ENCODE measurements around the gene CNTD1. TPM values are rescaled to one million over a fixed set of nuclear protein-coding genes. Genes with fewer than 3 reads are reported as not detected.
"Not testable (repeated sequence)": the region's sequence is repeated elsewhere in the genome, so short reads cannot be mapped to it uniquely, and the experiment has no call there.

Gene CNTD1
- total RNA-seq, 2 donors from 2014 or later = 0.61 TPM; not detected in 1

DNA sequence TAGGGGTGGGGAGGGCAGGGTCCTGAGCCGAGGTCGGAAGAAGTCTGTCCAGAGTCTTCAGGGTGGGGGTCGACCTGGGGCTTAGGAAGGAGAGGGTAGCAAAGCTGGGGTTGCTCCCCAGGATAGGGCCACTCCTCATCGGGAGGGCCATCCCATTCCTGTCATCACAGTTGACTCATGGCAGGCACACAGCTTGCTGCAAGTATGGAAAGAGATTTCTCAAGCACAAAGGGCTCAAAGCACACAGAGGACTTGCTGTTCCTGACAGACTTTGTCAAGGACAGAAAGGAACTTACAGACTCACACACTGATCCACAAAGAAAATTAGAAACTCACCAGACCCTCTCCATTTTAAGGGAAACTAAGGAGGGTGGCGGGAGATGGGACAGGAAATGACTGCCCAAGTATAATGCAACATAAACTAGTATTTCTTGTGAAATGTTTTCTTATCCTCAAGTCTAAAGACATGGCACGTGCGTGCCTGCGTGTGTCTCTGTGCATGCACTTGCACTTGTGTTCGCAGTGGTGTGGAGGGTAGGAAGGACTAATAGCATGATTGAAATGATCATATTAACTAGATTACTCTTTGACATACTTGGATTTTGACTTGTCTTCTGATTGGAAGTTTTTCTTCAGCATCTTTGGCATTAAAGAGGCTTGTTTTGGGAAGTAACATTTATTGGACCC lies 48.1 kb downstream of the CNTD1 start:
- Histone ChIP-seq H3K9me3 (no peaks in the 10 kb centered on the region), H3K27ac (no peak overlapping the region), H3K4me3 (no peak overlapping the region), H3K36me3 (peaks cover 10% of the 10 kb centered on the region), H3K4me1 (no peaks in the 10 kb centered on the region), H3K9ac (ENCODE audit: low read depth in 2 of 2, low read length in 2 of 2) (no peak overlapping the region), H3K27me3 (no peaks in the 10 kb centered on the region)
- TF ChIP-seq, protein P1, sequence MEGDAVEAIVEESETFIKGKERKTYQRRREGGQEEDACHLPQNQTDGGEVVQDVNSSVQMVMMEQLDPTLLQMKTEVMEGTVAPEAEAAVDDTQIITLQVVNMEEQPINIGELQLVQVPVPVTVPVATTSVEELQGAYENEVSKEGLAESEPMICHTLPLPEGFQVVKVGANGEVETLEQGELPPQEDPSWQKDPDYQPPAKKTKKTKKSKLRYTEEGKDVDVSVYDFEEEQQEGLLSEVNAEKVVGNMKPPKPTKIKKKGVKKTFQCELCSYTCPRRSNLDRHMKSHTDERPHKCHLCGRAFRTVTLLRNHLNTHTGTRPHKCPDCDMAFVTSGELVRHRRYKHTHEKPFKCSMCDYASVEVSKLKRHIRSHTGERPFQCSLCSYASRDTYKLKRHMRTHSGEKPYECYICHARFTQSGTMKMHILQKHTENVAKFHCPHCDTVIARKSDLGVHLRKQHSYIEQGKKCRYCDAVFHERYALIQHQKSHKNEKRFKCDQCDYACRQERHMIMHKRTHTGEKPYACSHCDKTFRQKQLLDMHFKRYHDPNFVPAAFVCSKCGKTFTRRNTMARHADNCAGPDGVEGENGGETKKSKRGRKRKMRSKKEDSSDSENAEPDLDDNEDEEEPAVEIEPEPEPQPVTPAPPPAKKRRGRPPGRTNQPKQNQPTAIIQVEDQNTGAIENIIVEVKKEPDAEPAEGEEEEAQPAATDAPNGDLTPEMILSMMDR (IDR thresholded peaks at IDR 0.05) = no peak
- no peak for DNase-seq
- intact Hi-C loops (cut with DNase I) = no loop called here

DNA sequence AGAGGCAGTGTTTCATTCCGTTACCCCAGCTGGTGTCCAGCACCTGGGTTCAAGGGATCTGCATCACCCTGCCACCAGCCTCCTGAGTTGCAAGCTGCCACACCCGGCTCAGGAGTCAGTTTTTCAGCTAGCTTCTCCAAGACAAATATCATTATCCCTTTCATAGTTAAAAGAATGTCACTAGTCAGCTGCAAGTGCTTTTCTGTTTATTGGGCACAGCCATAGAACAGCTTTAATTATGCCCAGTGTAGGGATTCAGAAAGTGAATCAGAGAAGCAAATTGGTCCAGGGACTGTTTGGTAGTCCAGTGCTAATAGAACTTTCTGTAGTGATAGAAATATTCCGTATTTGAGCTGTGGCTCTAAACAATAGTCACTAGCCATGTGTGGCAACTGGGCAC lies 49.4 kb downstream of the CNTD1 start:
- no peaks in the 10 kb centered on the region for H3K4me1 ChIP-seq
- no peak for DNase-seq

DNA sequence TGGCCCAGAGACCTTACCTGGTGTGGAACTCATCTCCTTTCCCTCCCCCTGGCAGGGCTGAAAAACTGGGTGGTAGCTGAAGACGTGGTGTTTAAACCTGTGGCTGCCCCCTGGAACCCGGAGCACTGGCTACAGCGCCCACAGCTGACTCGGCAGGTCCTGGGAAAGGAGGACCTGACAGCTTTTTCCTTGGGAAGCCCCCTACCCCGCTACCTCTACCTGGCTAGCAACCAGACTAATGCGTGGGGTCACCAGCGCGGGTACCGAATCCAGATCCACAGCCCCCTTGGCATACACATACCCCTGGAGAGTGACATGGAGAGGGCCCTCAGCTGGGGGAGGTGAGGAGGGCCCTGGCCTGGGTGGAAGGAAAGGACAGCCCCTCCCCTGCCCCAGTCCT lies 50.4 kb downstream of the CNTD1 start:
- Histone ChIP-seq H3K9ac (ENCODE audit: low read depth in 2 of 2, low read length in 2 of 2) (no peak overlapping the region), H3K27ac (no peak overlapping the region), H3K4me3 (no peak overlapping the region), H3K27me3 (no peaks in the 10 kb centered on the region), H3K36me3 (peaks cover 10% of the 10 kb centered on the region), H3K9me3 (no peaks in the 10 kb centered on the region), H3K4me1 (no peaks in the 10 kb centered on the region)
- TF ChIP-seq, protein P1 (IDR thresholded peaks at IDR 0.05) = no peak
- DNase-seq = no peak
- intact Hi-C loops (cut with DNase I) = no loop called here

More for the DNA sequence above, 49.4 kb downstream of the CNTD1 start:
- no peak overlapping the region for H3K4me3 ChIP-seq
- no peak overlapping the region for H3K9ac ChIP-seq (ENCODE audit: low read depth in 2 of 2, low read length in 2 of 2)
- no peaks in the 10 kb centered on the region for H3K27me3 ChIP-seq
- intact Hi-C loops (cut with DNase I) = no loop called here
- TF ChIP-seq, protein P1 (IDR thresholded peaks at IDR 0.05) = no peak
- H3K27ac ChIP-seq = no peak overlapping the region
- H3K9me3 ChIP-seq = no peaks in the 10 kb centered on the region
- H3K36me3 ChIP-seq = peaks cover 10% of the 10 kb centered on the region

DNA sequence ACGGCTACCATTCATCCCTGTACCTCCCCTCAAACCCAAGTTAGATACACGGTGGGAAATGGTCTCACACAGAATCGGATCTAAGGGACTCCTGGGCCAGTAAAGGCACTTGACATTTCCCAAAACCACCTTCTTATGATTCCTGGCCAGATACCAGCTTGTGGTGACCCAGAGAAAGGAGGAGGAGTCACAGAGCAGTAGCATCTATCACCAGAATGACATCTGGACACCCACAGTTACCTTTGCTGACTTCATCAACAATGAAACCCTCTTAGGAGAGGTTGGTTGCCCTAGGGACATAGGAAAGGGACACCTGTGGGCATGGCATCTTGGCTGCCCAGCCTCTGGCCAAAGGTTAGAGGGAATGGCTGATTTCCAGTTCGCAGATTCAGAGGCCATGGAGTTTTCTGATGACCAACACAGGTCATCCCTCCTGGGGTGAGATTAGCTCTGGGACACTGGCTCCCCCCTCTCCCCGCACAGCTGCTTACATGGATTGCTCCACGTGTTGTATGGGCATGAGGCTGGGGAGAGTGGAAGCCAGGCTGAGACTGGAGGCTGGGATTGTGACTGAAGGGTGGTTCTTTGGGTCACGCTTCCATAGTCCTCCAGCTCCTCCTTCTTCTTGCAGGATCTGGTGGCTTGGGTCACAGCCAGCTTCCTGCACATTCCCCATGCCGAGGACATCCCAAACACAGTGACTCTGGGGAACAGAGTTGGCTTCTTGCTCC lies 51.0 kb downstream of the CNTD1 start:
- intact Hi-C loops (cut with DNase I) = no loop called here
- no peak overlapping the region for H3K27ac ChIP-seq
- H3K9me3 ChIP-seq = no peaks in the 10 kb centered on the region
- no peak overlapping the region for H3K4me3 ChIP-seq
- DNase-seq = no peak
- H3K27me3 ChIP-seq = no peaks in the 10 kb centered on the region
- no peak overlapping the region for H3K9ac ChIP-seq (ENCODE audit: low read depth in 2 of 2, low read length in 2 of 2)
- TF ChIP-seq, protein P1 (IDR thresholded peaks at IDR 0.05) = no peak
- no peaks in the 10 kb centered on the region for H3K4me1 ChIP-seq
- peaks cover 10% of the 10 kb centered on the region for H3K36me3 ChIP-seq

DNA sequence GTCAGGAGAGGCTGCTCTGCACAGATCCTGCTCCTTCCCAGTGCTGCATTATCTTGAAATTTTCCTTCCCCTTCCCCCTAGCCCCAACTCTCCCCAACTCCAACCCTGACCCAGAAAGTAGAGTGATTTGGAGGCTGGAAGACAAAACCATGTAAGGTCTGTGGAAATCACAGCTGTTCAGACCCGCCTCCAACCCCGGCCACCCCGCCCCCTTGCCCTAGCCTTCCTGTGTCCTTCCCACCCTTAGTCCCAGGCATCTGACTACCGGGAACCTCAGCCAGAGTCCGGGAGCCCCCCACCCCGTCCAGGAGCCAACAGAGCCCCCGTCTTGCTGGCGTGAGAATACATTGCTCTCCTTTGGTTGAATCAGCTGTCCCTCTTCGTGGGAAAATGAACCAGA lies 52.3 kb downstream of the CNTD1 start, which contains the start of gene AOC3:
Gene AOC3, plus strand, starts transcription at position 246 of the 400 bp plus-strand sequence. Its CDS starts 145 bp downstream, at position 391.
- H3K4me1 ChIP-seq = no peaks in the 10 kb centered on the region
- H3K27ac ChIP-seq = peak within 1 kb of the TSS; percentile 12
- DNase-seq = peak; percentile 33
- no peaks in the 10 kb centered on the region for H3K36me3 ChIP-seq
- TF ChIP-seq, protein P1 (IDR thresholded peaks at IDR 0.05) = no peak
- peak within 1 kb of the TSS; percentile 20 to 47 for H3K9ac ChIP-seq (ENCODE audit: low read depth in 2 of 2, low read length in 2 of 2)
- no peak within 1 kb of the TSS for H3K4me3 ChIP-seq
- no peaks in the 10 kb centered on the region for H3K9me3 ChIP-seq
- no peaks in the 10 kb centered on the region for H3K27me3 ChIP-seq
- intact Hi-C loops (cut with DNase I) = no loop called here

DNA sequence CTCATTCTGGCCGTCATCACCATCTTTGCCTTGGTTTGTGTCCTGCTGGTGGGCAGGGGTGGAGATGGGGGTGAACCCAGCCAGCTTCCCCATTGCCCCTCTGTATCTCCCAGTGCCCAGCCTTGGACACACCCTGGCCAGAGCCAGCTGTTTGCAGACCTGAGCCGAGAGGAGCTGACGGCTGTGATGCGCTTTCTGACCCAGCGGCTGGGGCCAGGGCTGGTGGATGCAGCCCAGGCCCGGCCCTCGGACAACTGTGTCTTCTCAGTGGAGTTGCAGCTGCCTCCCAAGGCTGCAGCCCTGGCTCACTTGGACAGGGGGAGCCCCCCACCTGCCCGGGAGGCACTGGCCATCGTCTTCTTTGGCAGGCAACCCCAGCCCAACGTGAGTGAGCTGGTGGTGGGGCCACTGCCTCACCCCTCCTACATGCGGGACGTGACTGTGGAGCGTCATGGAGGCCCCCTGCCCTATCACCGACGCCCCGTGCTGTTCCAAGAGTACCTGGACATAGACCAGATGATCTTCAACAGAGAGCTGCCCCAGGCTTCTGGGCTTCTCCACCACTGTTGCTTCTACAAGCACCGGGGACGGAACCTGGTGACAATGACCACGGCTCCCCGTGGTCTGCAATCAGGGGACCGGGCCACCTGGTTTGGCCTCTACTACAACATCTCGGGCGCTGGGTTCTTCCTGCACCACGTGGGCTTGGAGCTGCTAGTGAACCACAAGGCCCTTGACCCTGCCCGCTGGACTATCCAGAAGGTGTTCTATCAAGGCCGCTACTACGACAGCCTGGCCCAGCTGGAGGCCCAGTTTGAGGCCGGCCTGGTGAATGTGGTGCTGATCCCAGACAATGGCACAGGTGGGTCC lies 52.9 kb downstream of the CNTD1 start:
- H3K4me1 ChIP-seq; H3K27ac ChIP-seq; H3K9me3 ChIP-seq; DNase-seq; H3K36me3 ChIP-seq; intact Hi-C loops (cut with DNase I); H3K4me3 ChIP-seq; H3K27me3 ChIP-seq: not testable (repeated sequence)
- peak overlapping the region; percentile 20 to 47 for H3K9ac ChIP-seq (ENCODE audit: low read depth in 2 of 2, low read length in 2 of 2)
